HepG2 (cell line): ENCODE results near the gene DCST2. TPM values are rescaled to one million over a fixed set of nuclear protein-coding genes. Genes with fewer than 3 reads are reported as not detected.

Experiments
- ATM ChIP-seq: fragments of 450-650 bp; IDR thresholded peaks from 2 replicates; pipeline ENCODE4 v1.7.1; 2017; ENCODE audit warnings: mild to moderate bottlenecking, borderline replicate concordance
- DMTF1 ChIP-seq: sonication (generic); formaldehyde crosslinking; IDR thresholded peaks from 2 replicates; pipeline ENCODE4 v1.4.0; 2020; ENCODE audit warnings: mild to moderate bottlenecking, missing genetic modification reagents
- DPF2 ChIP-seq: sonication (generic); formaldehyde crosslinking; IDR thresholded peaks from 2 replicates; pipeline ENCODE4 v1.4.0; 2020; ENCODE audit warnings: mild to moderate bottlenecking, low read depth, missing genetic modification reagents, borderline replicate concordance
- HNF4G ChIP-seq, 2 experiments: sonication (generic) in 1 of 2; formaldehyde crosslinking in 1 of 2; IDR thresholded peaks; 2 replicates each; pipeline versions ENCODE4 v1.4.0 to v1.6.1; 2011 to 2020; ENCODE audit warnings: borderline replicate concordance in 2 of 2, low read depth in 2 of 2, mild to moderate bottlenecking in 2 of 2, low read length in 1 of 2, missing genetic modification reagents in 1 of 2, moderate library complexity in 1 of 2
- HNRNPL ChIP-seq: fragments of 200-400 bp; formaldehyde crosslinking; IDR thresholded peaks from 2 replicates; pipeline ENCODE4 v1.6.1; 2017; ENCODE audit warnings: mild to moderate bottlenecking, low read depth, low read length
- POGK ChIP-seq: sonication (generic); formaldehyde crosslinking; conservative IDR thresholded peaks from 2 replicates; pipeline ENCODE4 v1.8.0; 2022; ENCODE audit warnings: mild to moderate bottlenecking, moderate library complexity, missing genetic modification reagents
- RBM22 ChIP-seq: fragments of 200-400 bp; formaldehyde crosslinking; optimal IDR thresholded peaks from 2 replicates; pipeline ENCODE3; 2017; ENCODE audit warnings: mild to moderate bottlenecking, low read length, moderate library complexity
- SIN3A ChIP-seq: IDR thresholded peaks from 2 replicates; pipeline ENCODE4 v1.6.1; 2011; ENCODE audit warnings: low read depth, mild to moderate bottlenecking, control low read depth, low read length, borderline replicate concordance
- TIGD3 ChIP-seq: sonication (generic); formaldehyde crosslinking; IDR thresholded peaks from 2 replicates; pipeline ENCODE4 v1.5.1; 2020; ENCODE audit warnings: mild to moderate bottlenecking, missing genetic modification reagents, borderline replicate concordance
- ZNF354B ChIP-seq: sonication (generic); formaldehyde crosslinking; IDR thresholded peaks from 2 replicates; pipeline ENCODE4 v1.8.0; 2022; ENCODE audit warnings: mild to moderate bottlenecking, missing genetic modification reagents
- ZNF569 ChIP-seq: sonication (generic); formaldehyde crosslinking; IDR thresholded peaks from 2 replicates; pipeline ENCODE4 v1.5.0; 2020; ENCODE audit warnings: mild to moderate bottlenecking, missing genetic modification reagents, moderate library complexity, borderline replicate concordance
- ZSCAN5A ChIP-seq: sonication (generic); formaldehyde crosslinking; IDR thresholded peaks from 2 replicates; pipeline ENCODE4 v1.8.0; 2022; ENCODE audit warnings: mild to moderate bottlenecking, missing genetic modification reagents, borderline replicate concordance
- polyA plus RNA-seq, 8 experiments: library from polyadenylated mRNA; depleted of rRNA in 3 of 8; stranded (reverse) in 7 of 8; unstranded in 1 of 8; fragments of >200 nt; fragmentation: Illumina TruSeq in 4 of 8; extraction: Trizol in 4 of 8; gene quantifications; 2 replicates each; pipeline versions ENCODE4 v1.2.1 to v1.2.3, GENCODE V29; 2011 to 2016; ENCODE audit warnings: low read depth in 4 of 8, missing spikeins in 1 of 8, mixed read lengths in 1 of 8; ENCODE audit not compliant: insufficient read depth in 1 of 8
- total RNA-seq, 5 experiments: library from RNA; depleted of rRNA; stranded (reverse); fragments of >200 nt; fragmentation: Illumina TruSeq; extraction: Trizol; gene quantifications; 2 replicates each; pipeline ENCODE4 v1.2.3, GENCODE V29; 2016; ENCODE audit warnings: low read depth in 1 of 5
- TF ChIP-seq, protein P1 (sequence below): sonication (generic); formaldehyde crosslinking; IDR thresholded peaks from 2 replicates; pipeline ENCODE4 v1.5.1; 2020; ENCODE audit warnings: missing genetic modification reagents, mild to moderate bottlenecking, borderline replicate concordance
- TF ChIP-seq, protein P2 (sequence below): sonication (generic); formaldehyde crosslinking; IDR thresholded peaks from 2 replicates; pipeline ENCODE4 v1.4.0; 2020; ENCODE audit warnings: missing genetic modification reagents

The DCST2 gene
- total and polyA plus RNA-seq, 2 of the 13 experiments (the other 11 are each of a cell fraction or from before 2014, with no cell fraction given): 0.74 TPM; not detected in 1

GRCh38 chr1:154974808-154975408, 58.7 kb downstream of the DCST2 start (continued):
- TF ChIP-seq ZSCAN5A: 0 out of 2 replicates have a peak, but pooled peaks have one; percentile 37
- peak; percentile 16; the same call in 1 of the 2 replicates for TF ChIP-seq SIN3A
- TF ChIP-seq DPF2 (CRISPR knock-in tag): no peak
- no peak for TF ChIP-seq HNRNPL
- TF ChIP-seq, protein P1, sequence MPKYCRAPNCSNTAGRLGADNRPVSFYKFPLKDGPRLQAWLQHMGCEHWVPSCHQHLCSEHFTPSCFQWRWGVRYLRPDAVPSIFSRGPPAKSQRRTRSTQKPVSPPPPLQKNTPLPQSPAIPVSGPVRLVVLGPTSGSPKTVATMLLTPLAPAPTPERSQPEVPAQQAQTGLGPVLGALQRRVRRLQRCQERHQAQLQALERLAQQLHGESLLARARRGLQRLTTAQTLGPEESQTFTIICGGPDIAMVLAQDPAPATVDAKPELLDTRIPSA (CRISPR knock-in tag): no peak
- no peak for TF ChIP-seq DMTF1 (CRISPR knock-in tag)
- no peak; the same call in 1 of the 2 replicates for TF ChIP-seq HNF4G (IDR thresholded peaks at IDR 0.05; ENCODE audit: borderline replicate concordance, low read depth, low read length)
- no peak for TF ChIP-seq HNF4G (CRISPR knock-in tag; IDR thresholded peaks at IDR 0.05; ENCODE audit: borderline replicate concordance, low read depth)
- no peak for TF ChIP-seq TIGD3 (CRISPR knock-in tag)
- TF ChIP-seq RBM22: no peak
- TF ChIP-seq ZNF569: no peak
- no peak for TF ChIP-seq POGK (CRISPR knock-in tag)
- TF ChIP-seq, protein P2, sequence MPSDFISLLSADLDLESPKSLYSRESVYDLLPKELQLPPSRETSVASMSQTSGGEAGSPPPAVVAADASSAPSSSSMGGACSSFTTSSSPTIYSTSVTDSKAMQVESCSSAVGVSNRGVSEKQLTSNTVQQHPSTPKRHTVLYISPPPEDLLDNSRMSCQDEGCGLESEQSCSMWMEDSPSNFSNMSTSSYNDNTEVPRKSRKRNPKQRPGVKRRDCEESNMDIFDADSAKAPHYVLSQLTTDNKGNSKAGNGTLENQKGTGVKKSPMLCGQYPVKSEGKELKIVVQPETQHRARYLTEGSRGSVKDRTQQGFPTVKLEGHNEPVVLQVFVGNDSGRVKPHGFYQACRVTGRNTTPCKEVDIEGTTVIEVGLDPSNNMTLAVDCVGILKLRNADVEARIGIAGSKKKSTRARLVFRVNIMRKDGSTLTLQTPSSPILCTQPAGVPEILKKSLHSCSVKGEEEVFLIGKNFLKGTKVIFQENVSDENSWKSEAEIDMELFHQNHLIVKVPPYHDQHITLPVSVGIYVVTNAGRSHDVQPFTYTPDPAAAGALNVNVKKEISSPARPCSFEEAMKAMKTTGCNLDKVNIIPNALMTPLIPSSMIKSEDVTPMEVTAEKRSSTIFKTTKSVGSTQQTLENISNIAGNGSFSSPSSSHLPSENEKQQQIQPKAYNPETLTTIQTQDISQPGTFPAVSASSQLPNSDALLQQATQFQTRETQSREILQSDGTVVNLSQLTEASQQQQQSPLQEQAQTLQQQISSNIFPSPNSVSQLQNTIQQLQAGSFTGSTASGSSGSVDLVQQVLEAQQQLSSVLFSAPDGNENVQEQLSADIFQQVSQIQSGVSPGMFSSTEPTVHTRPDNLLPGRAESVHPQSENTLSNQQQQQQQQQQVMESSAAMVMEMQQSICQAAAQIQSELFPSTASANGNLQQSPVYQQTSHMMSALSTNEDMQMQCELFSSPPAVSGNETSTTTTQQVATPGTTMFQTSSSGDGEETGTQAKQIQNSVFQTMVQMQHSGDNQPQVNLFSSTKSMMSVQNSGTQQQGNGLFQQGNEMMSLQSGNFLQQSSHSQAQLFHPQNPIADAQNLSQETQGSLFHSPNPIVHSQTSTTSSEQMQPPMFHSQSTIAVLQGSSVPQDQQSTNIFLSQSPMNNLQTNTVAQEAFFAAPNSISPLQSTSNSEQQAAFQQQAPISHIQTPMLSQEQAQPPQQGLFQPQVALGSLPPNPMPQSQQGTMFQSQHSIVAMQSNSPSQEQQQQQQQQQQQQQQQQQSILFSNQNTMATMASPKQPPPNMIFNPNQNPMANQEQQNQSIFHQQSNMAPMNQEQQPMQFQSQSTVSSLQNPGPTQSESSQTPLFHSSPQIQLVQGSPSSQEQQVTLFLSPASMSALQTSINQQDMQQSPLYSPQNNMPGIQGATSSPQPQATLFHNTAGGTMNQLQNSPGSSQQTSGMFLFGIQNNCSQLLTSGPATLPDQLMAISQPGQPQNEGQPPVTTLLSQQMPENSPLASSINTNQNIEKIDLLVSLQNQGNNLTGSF (CRISPR knock-in tag): no peak
- no peak for TF ChIP-seq ATM
- no peak for TF ChIP-seq ZNF354B (CRISPR knock-in tag)
